Stimulated activated CD8-positive, alpha-beta memory T cell treated with anti-CD3 and anti-CD28 coated beads, Interleukin-4, amount 100 ng/mL, for 24 hours (primary cell): ENCODE results near the gene CFTR.
"Not testable (repeated sequence)": the region's sequence is repeated elsewhere in the genome, so short reads cannot be mapped to it uniquely, and the experiment has no call there.

Experiments used
- DNase-seq: peaks from one replicate; pipeline ENCODE4 v3.0.0-alpha.2; 2020; ENCODE audit warnings: low read depth

The CFTR gene

GRCh38 chr7:117689406-117689805 lies 209.6 kb downstream of the CFTR start:
- no peak for DNase-seq

- no peak for DNase-seq
These were observed 210.3 kb downstream of the CFTR start for GRCh38 chr7:117690147-117690546.

- no peak for DNase-seq
These were observed 212.5 kb downstream of the CFTR start for GRCh38 chr7:117692338-117692737.

- DNase-seq, result no peak
These were observed 218.2 kb downstream of the CFTR start for GRCh38 chr7:117698018-117698417.

DNA sequence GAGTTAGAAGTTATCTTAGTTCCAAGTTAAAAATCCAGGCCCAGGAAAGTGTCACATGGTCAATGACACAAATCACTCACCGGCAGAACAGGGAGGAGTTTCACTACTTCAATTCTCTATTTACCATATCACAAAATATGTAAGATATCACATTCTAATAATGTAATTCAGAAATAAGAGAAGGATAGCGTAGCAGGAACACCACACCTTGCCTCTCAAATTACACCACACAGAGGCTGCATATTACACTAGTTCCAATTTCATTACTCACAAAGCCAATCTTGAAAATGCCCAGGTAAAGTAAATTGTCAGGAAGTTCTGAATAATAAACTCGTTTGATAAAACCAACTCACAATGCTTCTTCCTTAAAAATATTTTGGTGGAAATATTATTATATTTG lies 224.2 kb downstream of the CFTR start:
- no peak for DNase-seq

DNA sequence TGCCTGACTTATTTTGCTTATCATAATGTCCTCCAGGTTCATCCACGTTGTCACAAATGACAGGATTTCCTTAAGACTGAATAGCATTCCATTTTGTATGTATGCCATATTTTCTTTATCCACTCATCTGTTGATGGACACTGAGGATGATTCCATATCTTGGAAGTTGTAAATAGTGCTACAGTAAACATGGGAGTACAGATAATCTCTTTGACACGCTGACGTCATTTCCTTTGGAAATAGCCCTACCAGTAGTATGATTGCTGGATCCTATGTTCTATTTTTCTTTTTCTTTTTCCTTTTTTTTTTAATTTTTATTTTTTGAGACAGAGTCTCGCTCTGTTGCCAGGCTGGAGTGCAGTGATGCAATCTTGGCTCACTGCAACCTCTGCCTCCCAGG lies 225.8 kb downstream of the CFTR start:
- DNase-seq, result no peak

DNA sequence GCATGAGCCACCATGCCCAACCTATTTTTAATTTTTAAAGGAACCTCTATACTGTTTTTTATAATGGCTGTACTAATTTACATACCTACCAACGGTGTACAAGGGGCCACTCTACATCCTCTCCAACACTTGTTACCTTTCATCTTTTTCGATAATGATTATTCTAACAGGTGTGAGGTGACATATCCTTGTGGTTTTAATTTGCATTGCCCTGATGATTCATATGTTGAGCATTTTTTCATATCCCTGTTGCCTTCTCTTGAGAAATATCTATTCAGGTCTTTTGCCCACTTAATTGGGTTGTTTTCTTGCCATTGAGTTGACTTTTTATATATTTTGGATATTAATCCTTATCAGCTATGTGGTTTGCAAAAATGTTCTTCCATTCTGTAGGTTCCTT lies 226.4 kb downstream of the CFTR start:
- DNase-seq, result no peak

DNA sequence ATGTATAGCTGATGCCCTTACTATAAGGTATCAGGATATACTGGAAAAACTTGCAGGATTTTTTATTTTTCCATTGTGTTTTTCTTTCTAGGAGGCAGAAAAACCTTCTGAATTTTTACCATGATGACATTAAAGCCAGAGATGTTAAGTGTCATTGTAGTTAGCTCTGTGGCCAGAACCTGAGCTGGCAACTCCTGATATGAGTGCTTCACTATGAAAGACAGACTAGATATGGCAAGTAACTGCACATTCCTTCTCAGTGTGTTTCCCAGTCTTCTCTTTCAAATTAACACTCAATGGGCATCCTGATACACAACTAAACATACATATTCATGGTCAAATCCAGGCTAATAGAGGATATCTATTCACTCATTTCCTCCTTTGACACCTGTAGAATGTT lies 227.3 kb downstream of the CFTR start:
- no peak for DNase-seq

- not testable (repeated sequence) for DNase-seq
These were observed 228.3 kb downstream of the CFTR start for GRCh38 chr7:117708173-117708572.

- no peak for DNase-seq
These were observed 231.7 kb downstream of the CFTR start for GRCh38 chr7:117711556-117711955.

DNA sequence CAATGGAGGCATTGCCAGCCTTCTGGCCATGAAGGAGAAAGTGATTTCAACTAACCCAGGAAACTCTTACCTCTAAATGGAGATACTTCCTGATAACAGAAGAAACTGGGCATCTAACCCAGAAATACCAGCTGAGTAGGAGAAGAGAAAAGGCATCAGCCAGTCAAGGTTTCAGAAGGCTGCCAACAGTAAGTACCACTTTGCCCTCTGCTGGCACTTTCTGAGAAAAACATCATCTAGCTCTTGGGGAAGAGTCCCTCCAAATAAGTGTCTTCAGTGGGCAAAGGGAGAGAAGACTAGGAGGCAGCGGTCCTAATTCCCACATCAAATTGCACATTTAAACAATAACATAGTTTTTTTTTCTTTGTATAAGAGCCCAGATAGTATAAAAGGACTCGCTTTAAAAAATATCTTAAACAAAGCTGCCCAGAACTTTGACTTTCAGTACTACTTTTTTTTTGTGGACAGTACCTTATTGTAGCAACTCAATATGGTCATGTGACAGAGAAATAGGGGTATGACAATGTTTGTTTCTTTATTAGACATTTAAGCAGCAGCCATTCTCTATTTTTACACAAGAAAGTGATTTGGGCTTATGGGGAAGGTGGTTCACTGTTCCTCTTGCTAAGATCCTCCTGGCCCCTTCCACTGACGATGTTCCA lies 236.1 kb downstream of the CFTR start:
- no peak for DNase-seq

DNA sequence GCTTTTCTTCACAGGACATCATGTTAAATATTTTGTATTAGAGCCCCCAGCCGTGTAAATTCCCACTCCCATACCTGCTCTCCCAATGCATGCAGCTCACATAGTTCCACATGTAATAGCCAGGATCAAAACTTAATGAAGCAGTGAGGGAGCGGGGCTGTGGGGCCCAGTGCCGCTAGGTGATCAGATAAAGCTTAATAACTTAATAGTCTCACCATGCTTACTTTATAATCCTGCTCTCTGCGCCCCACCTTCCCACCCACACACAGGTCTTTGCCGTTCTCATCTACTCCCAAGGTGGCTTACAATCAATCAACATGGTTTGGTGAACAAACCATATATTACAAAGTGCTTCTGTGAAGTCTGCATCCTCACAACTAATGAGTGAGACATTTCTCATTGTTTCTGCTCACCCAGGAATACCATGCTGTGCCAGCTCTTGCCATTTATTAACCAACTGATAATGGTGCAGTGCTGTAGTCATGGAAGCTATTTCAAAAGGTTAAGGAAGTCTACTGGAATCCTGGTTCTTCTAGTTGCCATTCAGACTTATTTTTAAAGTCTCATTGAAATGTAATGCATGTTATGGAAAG lies 237.0 kb downstream of the CFTR start:
- no peak for DNase-seq

DNA sequence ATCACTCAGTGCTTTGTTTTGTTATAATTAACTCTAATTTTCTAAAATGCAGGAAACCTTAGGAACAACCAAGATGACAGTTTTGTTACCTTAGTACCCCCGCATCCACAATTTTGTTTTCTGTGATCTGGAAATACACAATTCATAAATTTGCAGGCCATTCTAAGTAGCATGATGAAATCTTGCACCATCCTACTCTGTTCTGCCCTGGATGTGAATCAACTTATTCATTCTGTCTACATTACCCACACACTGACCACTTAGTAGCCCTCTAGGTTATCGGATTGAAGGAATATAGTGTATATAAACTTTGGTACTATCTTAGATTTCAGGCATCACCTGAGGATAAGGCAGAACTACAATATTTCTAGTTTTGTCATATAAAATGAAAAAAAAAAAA lies 237.5 kb downstream of the CFTR start:
- no peak for DNase-seq
